NOMO-1 treated with dmso at 0.1 percent for 144 hours (cell line): ENCODE measurements around the gene TVP23A.

Experiments used
- DNase-seq: peaks from one replicate; lab custom pipeline; 2025; ENCODE audit not compliant: unreplicated experiment; lab: John Stamatoyannopoulos, UW

Gene TVP23A

DNA sequence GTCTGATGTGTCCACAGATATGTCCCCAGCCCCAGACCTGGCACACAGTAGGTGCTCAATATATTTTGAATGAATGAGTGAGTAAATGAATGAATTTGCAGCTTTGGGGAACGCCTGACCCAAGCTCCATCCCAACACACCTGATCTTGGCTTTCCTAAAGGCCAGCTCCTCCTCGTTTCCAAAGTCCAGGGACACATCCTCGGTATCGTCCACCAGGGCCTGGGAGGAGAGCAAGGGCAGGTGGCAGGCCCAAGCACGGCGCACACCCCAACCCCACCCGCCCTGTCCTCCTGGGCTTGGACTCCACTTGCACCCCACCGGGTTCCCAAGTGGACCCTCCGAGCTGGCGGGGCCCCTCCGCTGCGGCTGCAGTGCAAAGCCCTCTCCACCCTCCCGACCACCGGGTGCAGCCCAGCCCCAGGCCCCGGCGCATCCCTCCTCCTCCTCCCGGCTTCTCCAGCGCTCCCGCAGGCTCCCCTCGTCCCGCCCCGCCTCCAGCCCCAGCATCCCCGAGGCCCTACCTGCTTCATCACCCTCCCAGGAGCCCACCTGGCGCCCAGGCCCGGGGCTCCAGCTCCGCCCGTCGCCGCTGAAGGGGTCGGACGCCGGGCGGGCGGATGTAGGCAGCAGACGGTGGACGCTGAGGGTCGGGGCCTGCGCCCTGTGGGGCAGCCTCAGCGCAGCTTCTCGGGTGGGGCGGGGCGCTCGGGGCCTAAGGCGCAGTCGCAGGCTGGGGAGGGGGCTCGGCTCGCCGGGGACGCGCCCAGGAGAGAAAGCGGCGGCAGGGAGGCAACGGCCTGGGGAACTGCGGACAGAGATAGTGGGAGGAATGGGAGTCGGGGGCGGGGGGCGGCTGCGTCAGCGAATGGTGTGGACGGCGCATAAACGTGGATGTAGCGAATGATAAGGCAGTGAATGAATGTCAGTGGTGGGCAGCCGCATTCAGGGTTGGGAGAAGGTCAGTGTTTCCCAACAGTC, at the start of gene TVP23A:
Gene TVP23A (minus strand): TSS at position 832 of the 979 bp plus-strand sequence. CDS start 301 bp downstream, at position 531.
- no peak for DNase-seq

DNA sequence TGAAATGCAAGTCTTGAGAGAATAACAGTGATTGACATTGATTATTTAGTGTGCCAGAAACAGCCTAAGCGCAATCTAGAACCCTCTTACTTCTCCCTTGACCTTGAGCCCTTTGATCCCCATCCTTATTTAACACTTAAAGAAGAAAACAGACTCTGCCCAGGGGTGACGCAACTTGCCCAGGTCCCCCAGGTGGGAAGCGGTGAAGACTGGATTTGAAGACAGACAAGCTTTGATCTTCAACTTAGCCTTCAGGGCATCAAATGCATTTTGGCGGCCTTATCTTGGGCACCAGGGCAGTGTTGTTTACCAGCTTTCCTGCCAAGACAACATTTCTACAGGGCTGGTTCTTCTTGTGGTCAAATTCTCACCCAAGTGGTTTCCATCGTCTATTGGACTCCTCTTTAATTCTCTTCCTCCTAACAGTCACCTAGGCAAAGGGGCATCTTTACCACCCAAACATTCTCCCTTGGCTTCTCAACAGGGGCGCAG, 49.6 kb upstream of the TVP23A start:
- DNase-seq: no peak

DNA sequence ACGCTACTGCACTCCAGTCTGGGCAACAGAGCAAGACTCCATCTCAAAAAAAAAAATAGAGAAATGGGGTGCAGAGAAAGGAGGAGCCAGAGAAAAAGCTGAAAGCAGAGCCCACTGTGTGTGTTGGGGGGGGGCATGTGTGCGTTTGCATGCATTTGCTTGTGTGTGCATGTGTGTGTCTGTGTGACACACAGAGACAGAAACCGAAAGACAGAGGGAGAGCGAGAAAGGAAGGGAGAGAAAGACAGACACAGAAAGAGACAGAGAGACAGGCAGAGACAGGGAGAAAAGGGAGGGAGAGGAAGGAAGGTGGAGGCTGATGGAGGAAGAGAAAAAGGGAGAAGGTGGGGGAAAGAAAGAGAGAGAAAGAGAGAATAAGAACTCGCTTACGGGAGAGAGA, 48.6 kb upstream of the TVP23A start:
- DNase-seq: no peak

DNA sequence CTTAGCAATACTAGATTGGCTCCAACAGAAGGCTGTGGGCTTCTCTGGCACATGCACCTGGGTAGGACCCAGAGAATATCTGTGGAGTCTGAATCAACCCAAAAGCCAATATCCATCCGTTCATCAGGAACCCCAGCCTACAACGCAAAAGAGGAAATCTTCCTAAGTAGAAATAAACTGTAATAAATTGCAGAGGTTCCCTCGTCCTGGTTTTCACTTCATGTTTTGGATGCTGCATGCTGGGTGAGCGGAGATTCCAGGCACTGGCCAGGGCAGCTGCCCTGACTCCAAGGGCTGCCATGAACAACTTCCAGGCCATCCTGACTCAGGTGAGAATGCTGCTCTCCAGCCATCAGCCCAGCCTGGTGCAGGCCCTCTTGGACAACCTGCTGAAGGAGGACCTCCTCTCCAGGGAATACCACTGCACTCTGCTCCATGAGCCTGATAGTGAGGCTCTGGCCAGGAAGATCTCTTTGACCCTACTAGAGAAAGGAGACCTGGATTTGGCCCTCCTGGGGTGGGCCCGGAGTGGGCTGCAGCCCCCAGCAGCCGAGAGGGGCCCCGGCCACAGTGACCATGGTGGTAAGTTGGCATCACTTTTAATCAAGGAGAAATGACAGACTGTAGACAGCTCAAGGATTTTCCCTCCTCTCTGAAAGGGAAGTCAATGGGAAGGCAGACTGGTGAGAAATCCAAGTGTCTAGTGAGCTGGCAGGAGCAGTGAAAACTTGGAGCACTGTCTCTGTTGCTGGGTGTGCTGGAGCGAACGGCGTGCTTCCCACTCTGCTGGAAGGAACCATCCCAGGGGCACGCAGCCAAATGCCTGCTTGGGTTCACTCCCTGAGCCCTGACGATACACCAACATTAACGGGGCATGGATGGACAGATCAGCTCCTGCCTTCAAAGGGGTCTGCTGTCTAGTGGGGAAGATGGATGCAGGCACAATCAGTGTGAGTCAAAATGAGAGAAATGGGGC, 47.7 kb upstream of the TVP23A start:
- no peak for DNase-seq

DNA sequence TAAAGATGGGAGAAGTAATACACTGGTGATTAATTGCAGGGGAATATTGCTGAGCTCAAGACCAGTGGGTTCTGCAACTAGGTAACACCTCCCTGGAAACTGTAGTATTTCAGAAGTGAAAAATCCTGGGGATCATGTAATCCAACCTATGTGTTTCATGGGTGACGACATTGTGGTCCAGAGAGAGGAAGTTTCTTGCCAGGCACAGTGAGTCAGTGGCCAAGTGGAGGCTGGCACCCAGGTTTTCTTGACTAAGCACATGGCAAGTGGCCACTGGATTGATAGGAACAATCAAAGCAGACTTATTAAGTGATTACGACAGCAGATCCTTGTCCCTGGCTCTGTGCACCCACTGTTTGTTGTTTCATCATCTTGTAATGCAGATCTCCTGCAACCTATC, 43.8 kb upstream of the TVP23A start:
- peak; percentile 29 for DNase-seq

DNA sequence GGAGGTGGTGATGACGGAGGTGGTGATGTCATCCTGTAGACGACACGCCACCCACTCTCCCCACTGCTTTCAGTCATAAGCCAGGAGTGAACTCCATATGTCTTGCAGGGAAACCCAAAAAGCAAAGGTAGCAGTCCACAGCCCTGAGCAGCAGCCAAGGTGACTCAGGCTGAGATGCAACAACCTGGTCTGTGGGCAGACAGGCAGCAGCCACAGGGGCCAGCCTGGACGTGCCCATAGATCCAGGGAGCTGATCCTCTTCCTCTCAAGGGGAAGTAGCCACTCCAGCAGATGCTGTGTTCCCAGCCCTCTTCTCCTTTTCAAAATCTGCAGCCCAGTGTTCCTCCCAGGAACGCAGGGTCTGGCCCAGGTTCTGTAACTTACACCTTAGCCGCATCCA, 41.1 kb upstream of the TVP23A start:
- DNase-seq: no peak

DNA sequence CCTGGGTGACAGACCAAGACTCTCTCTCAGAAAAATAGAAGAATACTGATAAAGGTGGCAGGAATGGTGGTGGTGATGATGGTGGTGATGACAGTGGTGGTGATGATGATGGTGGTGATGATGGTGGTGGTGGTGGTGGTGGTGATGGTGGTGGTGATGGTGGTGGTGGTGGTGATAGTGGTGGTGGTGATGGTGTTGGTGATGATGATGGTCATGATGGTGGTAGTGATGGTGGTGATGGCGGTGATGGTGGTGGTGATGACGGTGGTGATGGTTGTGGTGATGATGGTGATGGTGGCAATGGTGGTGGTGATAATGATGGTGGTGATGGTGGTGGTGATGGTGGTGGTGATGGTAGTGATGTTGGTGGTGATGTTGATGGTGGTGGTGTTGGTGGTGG, 40.4 kb upstream of the TVP23A start:
- no peak for DNase-seq

DNA sequence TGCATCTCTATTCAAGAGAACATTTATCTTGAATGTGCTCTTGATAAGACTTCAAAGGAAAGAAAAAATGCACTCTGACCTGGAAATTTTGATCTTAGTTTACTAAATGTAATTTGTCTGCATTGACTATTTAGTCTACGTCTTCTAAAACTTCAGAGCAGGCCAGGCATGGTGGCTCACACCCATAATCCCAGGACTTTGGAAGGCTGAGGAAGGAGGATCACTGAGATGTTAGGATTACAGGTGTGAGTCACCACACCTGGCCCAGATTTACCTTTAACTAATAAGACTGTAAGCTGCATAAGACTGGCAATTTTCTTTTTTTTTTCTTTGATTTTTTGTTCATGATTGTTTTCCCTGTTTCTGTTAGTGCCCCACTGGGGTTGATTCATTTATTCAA, 39.6 kb upstream of the TVP23A start:
- no peak for DNase-seq

DNA sequence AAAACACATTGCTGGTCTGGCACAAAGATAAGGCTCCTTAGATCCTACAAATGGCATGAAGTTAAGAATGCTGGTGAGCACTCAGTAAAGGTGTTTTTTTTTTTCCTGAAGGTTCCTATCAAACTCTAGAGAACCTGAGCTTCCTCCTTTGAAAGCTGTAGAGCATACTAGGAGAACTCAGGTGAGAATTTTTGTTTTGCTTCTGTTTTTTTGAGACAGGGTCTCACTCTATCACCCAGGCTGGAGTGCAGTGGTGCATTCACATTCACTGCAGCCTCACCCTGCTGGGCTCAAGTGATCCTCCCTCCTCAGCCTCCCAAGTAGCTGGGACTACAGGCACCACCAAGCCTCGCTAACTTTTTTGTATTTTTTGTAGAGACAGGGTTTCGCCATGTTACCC, 37.4 kb upstream of the TVP23A start:
- DNase-seq: no peak

DNA sequence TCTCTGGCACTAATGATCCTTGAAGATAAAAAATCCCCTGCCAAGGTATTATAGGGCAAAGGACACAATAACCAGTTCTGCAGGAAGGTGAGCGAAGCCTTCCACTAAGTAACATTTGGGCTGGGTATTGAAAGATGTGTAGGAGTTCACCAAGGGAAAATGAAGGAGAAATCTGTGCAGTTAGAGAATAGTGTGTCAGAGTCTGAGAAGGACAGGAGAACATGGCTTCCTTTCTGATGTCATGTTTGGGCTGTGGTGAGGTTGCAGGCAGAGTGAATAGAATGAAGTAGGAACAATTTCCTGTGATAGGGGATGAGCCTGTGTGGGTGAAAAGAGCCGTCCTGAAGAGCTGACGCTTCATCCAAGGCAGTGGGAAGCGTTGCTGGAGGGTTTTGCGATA, 34.4 kb upstream of the TVP23A start:
- DNase-seq: no peak

DNA sequence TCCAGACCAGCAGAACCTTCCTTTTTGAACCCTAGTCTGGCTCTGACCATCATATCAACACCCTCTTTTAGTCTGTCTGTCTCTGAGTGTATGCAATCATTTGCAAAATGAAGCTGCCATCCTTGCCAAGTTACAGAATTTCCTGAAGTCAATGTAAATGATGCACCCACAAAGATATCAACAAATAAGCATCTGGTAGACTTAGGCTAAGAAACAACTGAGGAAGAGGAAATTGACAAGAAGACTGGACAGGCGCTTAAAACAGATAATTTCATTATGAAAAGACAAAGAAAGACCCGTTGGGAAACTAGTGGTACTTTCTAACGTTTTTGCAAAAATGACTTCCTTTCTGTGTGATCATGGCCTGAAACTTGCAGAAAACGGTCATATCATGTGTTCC, 33.7 kb upstream of the TVP23A start:
- no peak for DNase-seq

DNA sequence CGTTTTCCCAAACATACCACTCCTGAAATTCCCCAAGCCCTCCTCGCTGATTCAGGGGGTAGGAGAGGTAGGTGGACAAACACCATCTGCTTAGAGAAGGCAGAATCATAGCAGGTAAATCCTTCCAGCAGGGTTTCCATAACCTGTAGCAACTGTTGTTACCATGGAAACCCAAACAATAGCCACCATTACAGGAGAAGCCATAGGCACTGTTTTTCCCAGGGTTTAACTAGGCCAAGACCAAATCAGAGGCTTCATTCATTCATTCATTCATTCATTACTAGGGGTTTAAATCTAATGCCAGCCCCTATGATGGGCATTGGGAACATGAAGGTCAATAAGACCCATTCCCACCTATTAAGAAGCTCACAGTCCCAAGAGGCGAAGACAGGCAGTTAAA, 32.9 kb upstream of the TVP23A start:
- no peak for DNase-seq

DNA sequence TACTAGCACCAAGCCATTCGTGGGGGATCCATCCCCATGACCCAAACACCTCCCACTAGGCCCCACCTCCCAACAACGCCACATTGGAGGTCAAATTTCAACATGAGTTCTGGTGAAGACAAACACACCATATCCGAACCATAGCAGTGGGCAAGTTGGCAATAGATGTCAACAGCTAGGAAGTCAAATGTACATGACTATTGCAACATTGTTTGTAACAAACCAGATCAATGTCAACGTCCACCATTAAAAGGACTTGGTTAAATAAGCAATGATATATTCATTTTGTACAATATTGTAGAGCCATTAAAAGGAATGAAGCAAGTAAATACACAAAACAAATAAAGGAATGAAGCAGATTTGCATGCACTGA, 31.9 kb upstream of the TVP23A start:
- no peak for DNase-seq

DNA sequence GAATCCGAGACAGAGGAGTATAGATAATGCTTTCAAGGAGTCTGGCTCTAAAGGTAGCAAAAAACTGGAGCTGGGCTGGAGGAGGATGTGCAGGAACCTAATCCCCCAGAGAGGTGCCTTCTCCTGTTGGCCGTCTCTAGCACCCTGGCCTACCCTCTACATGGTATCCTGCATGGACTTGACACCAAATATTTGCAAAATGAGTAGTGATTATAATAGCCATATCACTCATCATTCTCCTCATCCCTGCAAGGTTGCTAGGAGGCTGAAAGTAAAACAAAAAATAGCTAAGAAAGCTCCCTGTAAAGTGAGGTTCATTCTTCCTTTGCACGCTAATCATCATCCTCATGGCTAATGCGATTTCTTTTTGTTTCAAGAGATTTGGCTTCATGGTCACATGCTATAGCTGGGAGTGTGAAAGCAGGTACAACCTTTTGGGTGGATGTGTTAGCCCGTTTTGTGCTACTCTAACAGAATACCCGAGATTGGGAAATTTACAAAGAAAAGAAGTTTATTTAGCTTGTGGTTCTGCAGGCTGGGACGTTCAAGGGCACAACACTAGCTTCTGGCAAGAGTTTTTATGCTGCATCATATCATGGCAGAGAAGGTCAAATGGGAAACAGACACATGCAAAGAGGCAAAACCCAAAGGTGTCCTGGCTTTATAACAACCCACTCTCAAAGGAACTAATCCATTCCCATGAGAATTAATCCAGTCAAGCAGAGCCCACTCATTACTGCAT, 31.3 kb upstream of the TVP23A start:
- DNase-seq: no peak

DNA sequence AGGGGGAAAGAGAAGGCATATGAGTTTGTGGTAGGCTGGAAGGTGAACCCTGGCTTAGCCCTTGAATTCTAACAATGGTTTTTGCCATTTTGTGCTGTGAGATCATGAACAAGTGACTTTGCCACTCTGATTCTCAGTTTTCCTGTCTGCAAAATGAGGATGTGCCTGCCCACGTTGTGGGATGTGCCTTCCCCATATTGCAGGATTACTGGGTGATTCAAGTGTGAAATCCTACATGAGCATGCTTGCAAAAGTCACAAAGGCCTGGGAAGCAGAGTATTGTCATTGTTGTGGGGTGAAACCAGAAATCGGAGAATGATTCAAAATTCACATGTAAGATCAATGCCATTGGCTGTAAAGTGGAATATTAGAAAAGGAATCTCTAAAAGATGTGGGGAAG, 28.6 kb upstream of the TVP23A start:
- DNase-seq: no peak

DNA sequence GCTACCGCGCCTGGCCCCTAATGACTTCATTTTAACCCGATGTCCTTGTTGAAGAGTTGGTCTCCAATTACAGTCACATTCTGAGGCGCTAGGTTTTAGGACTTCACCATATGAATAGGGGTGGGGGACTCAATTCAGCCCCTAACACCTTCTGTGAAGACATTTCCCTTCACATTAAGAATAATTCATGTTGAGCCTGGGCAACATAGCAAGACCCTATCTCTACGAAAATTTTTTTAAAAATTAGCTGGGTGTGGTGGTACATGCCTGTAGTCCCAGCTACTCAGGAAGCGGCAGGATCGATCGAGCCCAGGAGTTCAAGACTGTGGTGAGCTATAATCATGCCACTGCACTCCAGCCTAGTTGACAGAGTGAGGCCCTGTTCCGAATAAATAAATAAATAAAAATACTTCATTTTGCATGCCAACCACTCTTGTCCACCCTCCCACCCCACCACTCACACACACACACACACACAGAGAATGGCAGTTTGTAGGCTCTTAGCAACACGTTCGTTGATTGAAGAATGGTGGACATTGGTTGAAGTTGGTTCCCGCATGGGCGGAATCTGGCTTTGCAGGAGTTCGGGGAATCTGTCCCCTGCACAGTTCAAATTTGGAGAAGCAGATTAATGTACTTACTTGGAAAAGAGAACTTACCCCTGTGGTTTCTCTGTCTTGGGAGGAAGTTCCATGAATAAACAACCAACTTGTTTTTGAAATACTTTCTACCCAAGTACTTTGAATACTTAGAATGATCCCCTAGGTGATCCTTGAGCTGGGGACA, 27.8 kb upstream of the TVP23A start:
- DNase-seq: peak; percentile 10

DNA sequence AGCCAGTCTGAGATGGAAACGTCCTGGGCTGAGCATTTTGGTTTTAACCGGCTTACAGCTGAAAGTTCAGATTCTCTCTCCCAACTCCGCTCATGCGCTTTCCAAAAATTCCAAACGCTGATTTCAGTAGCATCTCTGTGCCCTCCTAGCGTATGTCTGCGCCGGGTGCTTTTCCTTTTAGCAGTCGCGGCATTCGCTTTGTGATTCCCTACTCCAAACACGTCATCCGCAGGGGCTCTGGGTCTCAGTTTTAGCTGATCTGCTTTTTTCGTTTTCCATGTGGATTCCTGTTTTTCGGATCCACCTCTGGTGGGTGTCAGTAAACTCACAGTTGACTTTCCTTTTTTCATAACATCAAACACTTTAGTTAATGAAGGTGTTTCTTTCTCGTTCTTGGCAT, 22.1 kb upstream of the TVP23A start:
- no peak for DNase-seq

DNA sequence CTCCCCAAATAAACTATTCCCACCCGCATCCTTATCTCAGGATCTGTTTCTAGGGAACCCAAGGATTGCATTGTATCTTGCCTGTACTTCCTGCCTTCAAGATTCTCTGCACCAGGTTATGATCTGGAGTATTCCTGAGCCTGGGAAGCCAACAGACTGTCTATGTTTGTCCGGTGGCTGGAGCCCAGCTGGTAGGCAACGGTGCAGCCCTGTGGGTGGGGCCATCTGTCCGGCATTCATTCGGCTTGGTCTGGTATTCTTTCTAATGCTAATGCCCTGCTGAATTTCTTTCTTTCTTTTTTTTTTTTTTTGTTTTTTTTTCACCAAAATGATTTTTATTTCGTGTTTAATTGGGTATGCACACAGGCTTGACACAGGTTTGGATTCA, 20.7 kb upstream of the TVP23A start:
- DNase-seq: no peak

DNA sequence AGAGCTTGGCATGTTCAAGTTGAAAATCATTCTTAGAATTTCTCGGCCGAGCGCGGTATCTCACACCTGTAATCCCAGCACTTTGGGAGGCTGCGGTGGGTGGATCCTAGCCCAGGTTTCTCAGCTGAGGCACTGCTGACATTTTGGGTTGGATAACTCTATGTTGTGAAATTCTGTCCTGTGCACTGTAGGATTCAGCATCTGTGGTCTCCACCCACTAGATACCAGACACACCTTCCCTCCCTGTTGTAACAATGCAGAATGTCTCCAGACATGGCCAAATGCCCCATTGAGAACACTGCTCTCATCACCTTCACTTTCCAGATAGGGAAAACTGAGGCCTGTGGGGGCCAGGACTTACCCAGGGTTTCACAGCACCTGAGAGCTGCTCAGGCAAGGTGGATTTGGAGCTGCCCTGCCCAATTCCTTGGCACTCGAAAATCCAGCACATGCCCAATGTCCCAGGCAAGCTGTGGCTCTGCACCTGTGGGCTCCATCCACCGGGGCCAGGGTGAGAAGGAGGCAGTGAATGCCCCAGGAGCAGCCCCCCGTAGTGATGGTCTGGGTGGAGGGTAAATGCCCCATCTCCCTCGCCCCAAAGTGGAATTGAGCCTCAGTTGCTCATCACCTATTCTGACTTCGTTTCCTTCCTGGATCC, 20.2 kb upstream of the TVP23A start:
- DNase-seq: no peak
